RCC 7860 (cell line): Measurements from ENCODE around the gene PPM1H.
"Not testable (repeated sequence)": the region's sequence is repeated elsewhere in the genome, so short reads cannot be mapped to it uniquely, and the experiment has no call there.

Experiments
- DNase-seq: peaks from one replicate; pipeline ENCODE4 v3.0.0-alpha.2; 2015; ENCODE audit warnings: low spot score
- FAIRE-seq: peaks from 2 replicates; lab custom pipeline; 2012; peaks lifted over from hg19 to GRCh38; lab: Jason Lieb, UNC

The PPM1H gene

GRCh38 chr12:62947364-62947763 is 12.4 kb upstream of the PPM1H start:
- FAIRE-seq, result no peak
- no peak for DNase-seq

GRCh38 chr12:62943779-62944395 is 8.9 kb upstream of the PPM1H start:
- peak; percentile 72 for FAIRE-seq

GRCh38 chr12:62942316-62942715 is 7.4 kb upstream of the PPM1H start:
- FAIRE-seq, DNase-seq: not testable (repeated sequence)

More at GRCh38 chr12:62943779-62944395, 8.9 kb upstream of the PPM1H start:
- no peak for DNase-seq

GRCh38 chr12:62934239-62934798 is 631 bp downstream of the PPM1H start:
- no peak for FAIRE-seq
- no peak for DNase-seq

GRCh38 chr12:62933602-62934238 is 1.2 kb downstream of the PPM1H start:
- FAIRE-seq (no peak), DNase-seq (no peak)

GRCh38 chr12:62933220-62933601 is 1.7 kb downstream of the PPM1H start:
- FAIRE-seq (no peak), DNase-seq (no peak)

GRCh38 chr12:62931477-62931876 is 3.5 kb downstream of the PPM1H start:
- FAIRE-seq (no peak), DNase-seq (no peak)

GRCh38 chr12:62930546-62931425 is 4.2 kb downstream of the PPM1H start:
- FAIRE-seq (no peak), DNase-seq (no peak)

- FAIRE-seq (no peak), DNase-seq (no peak)
Observed at GRCh38 chr12:62928632-62929031, 6.3 kb downstream of the PPM1H start.

- FAIRE-seq (no peak), DNase-seq (no peak)
Observed at GRCh38 chr12:62925680-62926079, 9.3 kb downstream of the PPM1H start.

GRCh38 chr12:62924084-62924483 is 10.9 kb downstream of the PPM1H start:
- no peak for FAIRE-seq

GRCh38 chr12:62922539-62922938 is 12.4 kb downstream of the PPM1H start:
- DNase-seq (no peak), FAIRE-seq (no peak)

More at GRCh38 chr12:62924084-62924483, 10.9 kb downstream of the PPM1H start:
- DNase-seq, result no peak

- DNase-seq (no peak), FAIRE-seq (no peak)
Observed at GRCh38 chr12:62919838-62920237, 15.1 kb downstream of the PPM1H start.

- FAIRE-seq (no peak), DNase-seq (no peak)
Observed at GRCh38 chr12:62917926-62918325, 17.0 kb downstream of the PPM1H start.

GRCh38 chr12:62916632-62917425 is 18.1 kb downstream of the PPM1H start:
- no peak for DNase-seq
- no peak for FAIRE-seq

GRCh38 chr12:62915204-62915529 is 19.8 kb downstream of the PPM1H start:
- DNase-seq, result no peak
- no peak for FAIRE-seq

GRCh38 chr12:62914443-62915203 is 20.3 kb downstream of the PPM1H start:
- FAIRE-seq (no peak), DNase-seq (no peak)

- FAIRE-seq (no peak), DNase-seq (no peak)
Observed at GRCh38 chr12:62913380-62913779, 21.6 kb downstream of the PPM1H start.

- DNase-seq (no peak), FAIRE-seq (no peak)
Observed at GRCh38 chr12:62912644-62913043, 22.3 kb downstream of the PPM1H start.

- FAIRE-seq (no peak), DNase-seq (no peak)
Observed at GRCh38 chr12:62911286-62911685, 23.7 kb downstream of the PPM1H start.
